HG02981 (cell line): Measurements from ENCODE around the gene ANKRD55.

ENCODE experiments used
- ATAC-seq: cut with Tn5 transposase; IDR thresholded peaks from one replicate; pipeline ENCODE4 v1.9.1; 2021; ENCODE audit warnings: mild to moderate bottlenecking, moderate library complexity; ENCODE audit not compliant: unreplicated experiment

Gene ANKRD55

DNA sequence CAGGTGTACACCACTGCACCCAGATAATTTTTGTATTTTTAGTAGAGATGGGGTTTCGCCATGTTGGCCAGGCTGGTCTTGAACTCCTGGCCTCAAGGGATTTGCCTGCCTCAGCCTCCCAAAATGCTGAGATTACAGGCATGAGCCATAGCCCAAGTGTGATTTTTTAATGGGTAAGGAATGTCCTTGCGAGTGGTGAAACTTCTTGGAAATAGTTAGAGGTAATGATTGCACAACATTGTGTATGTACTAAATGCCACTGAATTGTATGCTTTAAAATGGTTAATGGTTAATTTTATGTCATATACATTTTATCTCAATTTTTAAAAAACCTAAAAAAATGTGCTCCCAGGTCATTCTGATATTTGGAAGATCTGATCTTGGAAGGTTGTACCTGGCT is 178.5 kb downstream of the ANKRD55 start:
- no peak for ATAC-seq

DNA sequence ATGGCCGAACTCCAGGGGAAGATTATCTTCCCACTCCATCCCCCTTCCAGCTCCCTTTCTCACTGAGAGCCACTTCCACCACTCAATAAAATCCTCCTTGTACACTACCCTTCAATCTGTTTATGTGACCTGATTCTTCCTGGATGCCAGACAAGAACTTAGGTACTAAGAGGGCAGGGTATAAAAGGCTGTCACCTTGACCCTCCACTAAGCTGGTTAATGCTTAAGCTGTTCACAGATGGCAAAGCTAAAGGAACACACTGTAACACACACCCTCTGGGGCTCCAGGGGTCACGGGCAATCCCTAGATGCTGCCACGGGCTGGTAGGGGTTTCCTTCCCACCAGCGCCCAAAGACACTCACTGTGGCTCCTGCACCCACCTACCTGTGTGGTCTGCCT is 179.8 kb downstream of the ANKRD55 start:
- no peak for ATAC-seq

DNA sequence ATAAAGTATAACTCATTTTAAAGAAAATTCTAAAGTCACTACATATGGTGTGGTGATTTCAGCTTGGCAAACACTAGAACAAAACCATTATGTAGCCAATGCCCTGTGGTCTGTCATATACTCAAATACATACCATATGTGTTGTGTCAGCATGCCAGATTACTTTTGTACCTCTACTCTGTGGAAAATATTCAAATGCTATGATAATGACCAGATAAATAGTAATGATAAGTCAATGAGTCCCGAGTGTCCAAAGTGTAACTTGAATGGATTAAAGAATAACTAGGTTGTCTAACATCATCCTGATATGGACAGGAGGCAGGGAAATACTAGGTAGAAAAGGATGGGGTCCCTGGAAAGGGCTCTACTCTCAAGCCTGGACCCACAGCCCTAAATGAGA is 180.4 kb downstream of the ANKRD55 start:
- ATAC-seq, result no peak

DNA sequence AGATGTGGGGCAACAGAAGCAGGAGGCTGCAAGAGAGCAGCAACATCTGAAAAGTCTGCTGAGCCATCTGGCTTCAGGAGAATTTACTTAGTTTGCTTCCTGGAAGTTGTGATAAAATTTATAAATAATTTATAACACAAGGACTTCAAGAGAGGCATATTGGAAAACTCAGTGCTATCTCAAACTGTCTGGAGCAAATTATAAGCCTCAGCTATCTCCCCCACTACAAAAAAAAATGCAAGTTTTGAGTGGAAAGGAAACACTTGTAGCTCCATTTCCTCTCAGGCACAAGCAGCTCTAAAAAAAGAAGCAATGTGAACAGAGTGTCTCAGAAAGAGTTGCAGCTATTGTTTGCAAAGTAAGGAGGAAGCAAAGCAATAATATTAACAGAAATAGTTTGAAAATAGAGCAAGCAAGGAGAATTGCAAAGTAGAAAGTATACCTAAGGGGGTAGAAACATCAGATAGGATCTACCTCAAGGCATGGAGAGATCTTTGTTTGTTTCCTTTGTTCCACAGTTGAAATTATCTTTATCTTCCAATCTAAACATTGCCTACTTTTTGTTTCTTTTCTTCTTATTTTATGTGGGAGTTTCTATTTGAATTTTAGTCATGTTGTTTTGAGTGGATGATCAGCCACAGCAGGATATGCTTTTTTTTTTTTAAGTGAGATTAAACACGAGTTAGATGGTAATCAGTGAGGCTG is 182.4 kb downstream of the ANKRD55 start:
- ATAC-seq, result no peak
